ENCODE measurements around the gene CCDC117. TPM values are rescaled to one million over a fixed set of nuclear protein-coding genes. Genes with fewer than 3 reads are reported as not detected.
"Not testable (repeated sequence)": the region's sequence is repeated elsewhere in the genome, so short reads cannot be mapped to it uniquely, and the experiment has no call there.

Gene CCDC117
- total RNA-seq, 1 donor from 2014 or later, result 8.4 TPM

- DNase-seq (ENCODE audit: low read depth) (peak; percentile 91), FAIRE-seq (peak; percentile 83)
- no peaks in the 10 kb centered on the region for H3K27me3 ChIP-seq (ENCODE audit: control insufficient read depth, insufficient read depth, low read length)
- peak overlapping the region; percentile 84 for H3K4me3 ChIP-seq (ENCODE audit: low read depth, low read length)
- no peak for TF ChIP-seq CTCF (IDR thresholded peaks at IDR 0.05; ENCODE audit: insufficient read depth, low read length, severe bottlenecking)
- H3K36me3 ChIP-seq (ENCODE audit: control insufficient read depth, insufficient read depth, low read length), result peaks cover 28% of the 10 kb centered on the region
Measured at GRCh38 chr22:28798810-28799605, 26.5 kb downstream of the CCDC117 start.

- no peak for DNase-seq (ENCODE audit: low read depth)
- TF ChIP-seq CTCF (IDR thresholded peaks at IDR 0.05; ENCODE audit: insufficient read depth, low read length, severe bottlenecking), result no peak
- FAIRE-seq, result no peak
Measured at GRCh38 chr22:28799606-28800307, 27.3 kb downstream of the CCDC117 start.

GRCh38 chr22:28800308-28801041 lies 28.0 kb downstream of the CCDC117 start, which contains the start of gene XBP1:
Gene XBP1 (minus strand): TSS chr22:28800569.
- peak; percentile 78 for DNase-seq (ENCODE audit: low read depth)
- H3K4me3 ChIP-seq (ENCODE audit: low read depth, low read length), result peak within 1 kb of the TSS; percentile 84
- no peaks in the 10 kb centered on the region for H3K27me3 ChIP-seq (ENCODE audit: control insufficient read depth, insufficient read depth, low read length)
- TF ChIP-seq CTCF (IDR thresholded peaks at IDR 0.05; ENCODE audit: insufficient read depth, low read length, severe bottlenecking), result no peak
- H3K36me3 ChIP-seq (ENCODE audit: control insufficient read depth, insufficient read depth, low read length), result peaks cover 24% of the 10 kb centered on the region
- FAIRE-seq, result no peak

More at GRCh38 chr22:28799606-28800307, 27.3 kb downstream of the CCDC117 start:
- Histone ChIP-seq H3K27me3 (ENCODE audit: control insufficient read depth, insufficient read depth, low read length) (no peaks in the 10 kb centered on the region), H3K36me3 (ENCODE audit: control insufficient read depth, insufficient read depth, low read length) (peaks cover 28% of the 10 kb centered on the region), H3K4me3 (ENCODE audit: low read depth, low read length) (peak overlapping the region; percentile 84)

GRCh38 chr22:28801845-28802594 lies 29.5 kb downstream of the CCDC117 start:
- Histone ChIP-seq H3K36me3 (ENCODE audit: control insufficient read depth, insufficient read depth, low read length) (peaks cover 11% of the 10 kb centered on the region), H3K4me3 (ENCODE audit: low read depth, low read length) (peak overlapping the region; percentile 84), H3K27me3 (ENCODE audit: control insufficient read depth, insufficient read depth, low read length) (no peaks in the 10 kb centered on the region)
- FAIRE-seq (no peak), DNase-seq (ENCODE audit: low read depth) (peak; percentile 20)
- no peak for TF ChIP-seq CTCF (IDR thresholded peaks at IDR 0.05; ENCODE audit: insufficient read depth, low read length, severe bottlenecking)

- FAIRE-seq, result no peak
- Histone ChIP-seq H3K36me3 (ENCODE audit: control insufficient read depth, insufficient read depth, low read length) (peaks cover 6% of the 10 kb centered on the region), H3K27me3 (ENCODE audit: control insufficient read depth, insufficient read depth, low read length) (no peaks in the 10 kb centered on the region), H3K4me3 (ENCODE audit: low read depth, low read length) (no peak overlapping the region)
- TF ChIP-seq CTCF (IDR thresholded peaks at IDR 0.05; ENCODE audit: insufficient read depth, low read length, severe bottlenecking), result no peak
- no peak for DNase-seq (ENCODE audit: low read depth)
Measured at GRCh38 chr22:28802595-28803123, 30.2 kb downstream of the CCDC117 start.

GRCh38 chr22:28805426-28805825 lies 32.9 kb downstream of the CCDC117 start:
- not testable (repeated sequence) for H3K36me3 ChIP-seq (ENCODE audit: control insufficient read depth, insufficient read depth, low read length); DNase-seq (ENCODE audit: low read depth); H3K4me3 ChIP-seq (ENCODE audit: low read depth, low read length); FAIRE-seq; H3K27me3 ChIP-seq (ENCODE audit: control insufficient read depth, insufficient read depth, low read length)
